ENCODE data around the gene AOAH.
A peak's percentile ranks its signal among the peaks of the same experiment; 100 is the strongest.

AOAH gene

GRCh38 chr7:36749282-36749960 is 25.1 kb upstream of the AOAH start:
- no peak for DNase-seq (ENCODE audit: low read depth, low spot score)
- POLR2A ChIA-PET: no interaction called here

GRCh38 chr7:36748017-36748487 is 23.8 kb upstream of the AOAH start:
- ChIA-PET CTCF (interaction anchor here (0.9 kb wide), 1 partner anchor 307 kb away, joined by 3 read pairs; no protein-coding TSS in a partner anchor), POLR2A (no interaction called here)
- no peak overlapping the region for H3K4me3 ChIP-seq (ENCODE audit: low read depth, low read length)
- TF ChIP-seq CTCF (IDR thresholded peaks at IDR 0.05; ENCODE audit: insufficient read depth, low read length, missing control alignments): no peak
- no peak for DNase-seq (ENCODE audit: low read depth, low spot score)

More at GRCh38 chr7:36749282-36749960, 25.1 kb upstream of the AOAH start:
- TF ChIP-seq CTCF (IDR thresholded peaks at IDR 0.05; ENCODE audit: insufficient read depth, low read length, missing control alignments): no peak
- H3K4me3 ChIP-seq (ENCODE audit: low read depth, low read length): no peak overlapping the region
- CTCF ChIA-PET: no interaction called here

GRCh38 chr7:36747280-36748016 is 23.2 kb upstream of the AOAH start:
- H3K4me3 ChIP-seq (ENCODE audit: low read depth, low read length): no peak overlapping the region
- DNase-seq (ENCODE audit: low read depth, low spot score): peak; percentile 7
- POLR2A ChIA-PET: no interaction called here
- TF ChIP-seq CTCF (IDR thresholded peaks at IDR 0.05; ENCODE audit: insufficient read depth, low read length, missing control alignments): no peak
- CTCF ChIA-PET: interaction anchor here (0.9 kb wide), 1 partner anchor 306 kb away, joined by 3 read pairs; no protein-coding TSS in a partner anchor

- no peak overlapping the region for H3K4me3 ChIP-seq (ENCODE audit: low read depth, low read length)
- DNase-seq (ENCODE audit: low read depth, low spot score): no peak
- ChIA-PET CTCF (no interaction called here), POLR2A (no interaction called here)
- TF ChIP-seq CTCF (IDR thresholded peaks at IDR 0.05; ENCODE audit: insufficient read depth, low read length, missing control alignments): no peak
Observed at GRCh38 chr7:36746347-36746746, 22.1 kb upstream of the AOAH start.

- no peak for DNase-seq (ENCODE audit: low read depth, low spot score)
- no peak for TF ChIP-seq CTCF (IDR thresholded peaks at IDR 0.05; ENCODE audit: insufficient read depth, low read length, missing control alignments)
- H3K4me3 ChIP-seq (ENCODE audit: low read depth, low read length): no peak overlapping the region
- POLR2A ChIA-PET: no interaction called here
- CTCF ChIA-PET: no interaction called here
Observed at GRCh38 chr7:36742911-36743775, 18.8 kb upstream of the AOAH start.

- no peak for DNase-seq (ENCODE audit: low read depth, low spot score)
- CTCF ChIA-PET: no interaction called here
- POLR2A ChIA-PET: no interaction called here
- no peak overlapping the region for H3K4me3 ChIP-seq (ENCODE audit: low read depth, low read length)
- TF ChIP-seq CTCF (IDR thresholded peaks at IDR 0.05; ENCODE audit: insufficient read depth, low read length, missing control alignments): no peak
Observed at GRCh38 chr7:36741866-36742265, 17.6 kb upstream of the AOAH start.

Measured in AG04449 (cell line).